ENCODE data around the gene FERMT2.

FERMT2 gene

GRCh38 chr14:52944254-52944653, 6.6 kb downstream of the FERMT2 start:
- TF ChIP-seq REST (IDR thresholded peaks at IDR 0.05; ENCODE audit: low read depth) (peak; percentile 33; the same call in 1 of the 2 replicates), RAD21 (IDR thresholded peaks at IDR 0.05; ENCODE audit: low read depth) (no peak), EGR1 (IDR thresholded peaks at IDR 0.05) (no peak)

GRCh38 chr14:52939427-52939826, 11.4 kb downstream of the FERMT2 start:
- TF ChIP-seq TCF12 (IDR thresholded peaks at IDR 0.05; ENCODE audit: low read depth) (no peak), ZBTB7A (IDR thresholded peaks at IDR 0.05; ENCODE audit: low read depth) (no peak)

DNA sequence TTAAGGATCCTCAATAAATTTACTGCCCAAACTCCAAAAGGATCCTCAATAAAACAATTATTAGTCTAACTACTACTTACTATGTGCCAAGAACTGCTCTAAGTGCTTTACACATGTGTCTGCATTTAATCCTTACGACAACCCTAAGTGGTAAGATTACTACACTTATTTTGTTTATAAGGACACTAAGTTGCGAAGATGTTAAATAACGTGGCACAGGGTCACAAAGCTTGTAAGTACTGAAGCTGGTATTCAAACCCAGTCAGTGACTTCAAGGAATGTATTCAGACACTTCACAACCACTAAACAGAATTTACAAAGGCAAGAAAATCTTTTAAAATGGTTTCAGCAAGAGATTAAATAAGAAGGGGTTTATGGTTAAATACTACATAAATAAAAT, 13.0 kb downstream of the FERMT2 start:
- TF ChIP-seq CEBPB (IDR thresholded peaks at IDR 0.05): no peak
- TF ChIP-seq, protein P1, sequence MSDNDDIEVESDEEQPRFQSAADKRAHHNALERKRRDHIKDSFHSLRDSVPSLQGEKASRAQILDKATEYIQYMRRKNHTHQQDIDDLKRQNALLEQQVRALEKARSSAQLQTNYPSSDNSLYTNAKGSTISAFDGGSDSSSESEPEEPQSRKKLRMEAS (IDR thresholded peaks at IDR 0.05): no peak
- TF ChIP-seq, protein P2, sequence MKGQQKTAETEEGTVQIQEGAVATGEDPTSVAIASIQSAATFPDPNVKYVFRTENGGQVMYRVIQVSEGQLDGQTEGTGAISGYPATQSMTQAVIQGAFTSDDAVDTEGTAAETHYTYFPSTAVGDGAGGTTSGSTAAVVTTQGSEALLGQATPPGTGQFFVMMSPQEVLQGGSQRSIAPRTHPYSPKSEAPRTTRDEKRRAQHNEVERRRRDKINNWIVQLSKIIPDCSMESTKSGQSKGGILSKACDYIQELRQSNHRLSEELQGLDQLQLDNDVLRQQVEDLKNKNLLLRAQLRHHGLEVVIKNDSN (IDR thresholded peaks at IDR 0.05): no peak
- TF ChIP-seq YY1 (IDR thresholded peaks at IDR 0.05; ENCODE audit: low read depth): no peak
- no peak for TF ChIP-seq FOXM1 (IDR thresholded peaks at IDR 0.05; ENCODE audit: borderline replicate concordance, low read depth)
- no peak for TF ChIP-seq ZBTB7A (IDR thresholded peaks at IDR 0.05; ENCODE audit: low read depth)
- TF ChIP-seq TCF12 (IDR thresholded peaks at IDR 0.05; ENCODE audit: low read depth): no peak
- no peak for TF ChIP-seq TAF1 (IDR thresholded peaks at IDR 0.05; ENCODE audit: low read depth)
- no peak for TF ChIP-seq NFIC (IDR thresholded peaks at IDR 0.05)
- TF ChIP-seq TEAD4 (IDR thresholded peaks at IDR 0.05): no peak
- no peak for TF ChIP-seq EP300 (IDR thresholded peaks at IDR 0.05; ENCODE audit: borderline replicate concordance)
- no peak for TF ChIP-seq EGR1 (IDR thresholded peaks at IDR 0.05)
- no peak for TF ChIP-seq CREB1 (IDR thresholded peaks at IDR 0.05; ENCODE audit: low read depth)
- no peak for TF ChIP-seq REST (IDR thresholded peaks at IDR 0.05; ENCODE audit: low read depth)
- TF ChIP-seq RAD21 (IDR thresholded peaks at IDR 0.05; ENCODE audit: low read depth): no peak

GRCh38 chr14:52937306-52937705, 13.5 kb downstream of the FERMT2 start:
- TF ChIP-seq YY1 (IDR thresholded peaks at IDR 0.05; ENCODE audit: low read depth): no peak

GRCh38 chr14:52936437-52936836, 14.4 kb downstream of the FERMT2 start:
- TF ChIP-seq EP300 (IDR thresholded peaks at IDR 0.05; ENCODE audit: borderline replicate concordance): no peak
- no peak for TF ChIP-seq CREB1 (IDR thresholded peaks at IDR 0.05; ENCODE audit: low read depth)
- no peak for TF ChIP-seq NFIC (IDR thresholded peaks at IDR 0.05)
- no peak for TF ChIP-seq EGR1 (IDR thresholded peaks at IDR 0.05)

DNA sequence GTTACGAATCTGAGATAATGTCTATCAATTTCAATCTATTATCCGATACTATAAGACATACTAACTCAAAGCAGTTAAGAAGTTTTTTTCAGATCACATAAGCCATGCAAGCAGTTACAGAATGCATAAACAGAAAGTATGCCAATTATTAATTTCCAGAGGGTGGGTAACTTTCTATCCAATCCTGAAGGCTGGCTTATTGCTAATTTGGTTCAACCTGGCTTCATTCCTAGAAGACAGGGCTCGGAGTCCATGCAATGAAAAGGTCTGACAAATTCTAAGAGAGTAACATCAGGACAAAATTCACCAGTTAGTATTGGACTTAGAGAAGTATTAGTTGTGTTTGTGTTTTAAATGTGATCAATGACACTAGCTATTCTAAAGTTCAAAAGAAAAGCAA, 15.0 kb downstream of the FERMT2 start:
- TF ChIP-seq TCF12 (IDR thresholded peaks at IDR 0.05; ENCODE audit: low read depth) (no peak), TAF1 (IDR thresholded peaks at IDR 0.05; ENCODE audit: low read depth) (no peak), TEAD4 (IDR thresholded peaks at IDR 0.05) (no peak), ZBTB7A (IDR thresholded peaks at IDR 0.05; ENCODE audit: low read depth) (no peak), CREB1 (IDR thresholded peaks at IDR 0.05; ENCODE audit: low read depth) (no peak), RAD21 (IDR thresholded peaks at IDR 0.05; ENCODE audit: low read depth) (no peak), CEBPB (IDR thresholded peaks at IDR 0.05) (no peak), FOXM1 (IDR thresholded peaks at IDR 0.05; ENCODE audit: borderline replicate concordance, low read depth) (no peak), EGR1 (IDR thresholded peaks at IDR 0.05) (no peak), YY1 (IDR thresholded peaks at IDR 0.05; ENCODE audit: low read depth) (no peak), EP300 (IDR thresholded peaks at IDR 0.05; ENCODE audit: borderline replicate concordance) (no peak), NFIC (IDR thresholded peaks at IDR 0.05) (no peak), REST (IDR thresholded peaks at IDR 0.05; ENCODE audit: low read depth) (no peak)
- TF ChIP-seq, protein P2 (IDR thresholded peaks at IDR 0.05): no peak
- TF ChIP-seq, protein P1 (IDR thresholded peaks at IDR 0.05): no peak
